ENCODE results near the gene TMEM239. TPM values are rescaled to one million over a fixed set of nuclear protein-coding genes. Genes with fewer than 3 reads are reported as not detected.
A peak's percentile ranks its signal among the peaks of the same experiment; 100 is the strongest.
"Not testable (repeated sequence)": the region's sequence is repeated elsewhere in the genome, so short reads cannot be mapped to it uniquely, and the experiment has no call there.

Gene TMEM239
- polyA plus RNA-seq, 5 donors = 0.03 to 0.06 (median 0.04) TPM; not detected in 1

GRCh38 chr20:2820084-2820895, 4.1 kb downstream of the TMEM239 start:
- no peak for DNase-seq

- no peak for DNase-seq
These were observed 5.0 kb downstream of the TMEM239 start for GRCh38 chr20:2820896-2821869.

- no peak for DNase-seq
These were observed 5.9 kb downstream of the TMEM239 start for GRCh38 chr20:2822073-2822472.

GRCh38 chr20:2825761-2826160, 9.6 kb downstream of the TMEM239 start:
- DNase-seq = no peak

GRCh38 chr20:2826655-2827054, 10.5 kb downstream of the TMEM239 start:
- DNase-seq = no peak

- DNase-seq = no peak
These were observed 13.2 kb downstream of the TMEM239 start for GRCh38 chr20:2829376-2829775.

- DNase-seq = not testable (repeated sequence)
These were observed 15.0 kb downstream of the TMEM239 start for GRCh38 chr20:2831206-2831605.

GRCh38 chr20:2833761-2834160, 17.6 kb downstream of the TMEM239 start:
- no peak for DNase-seq

- DNase-seq = no peak
These were observed 18.4 kb downstream of the TMEM239 start for GRCh38 chr20:2834401-2835110.

GRCh38 chr20:2835331-2835796, 19.2 kb downstream of the TMEM239 start:
- DNase-seq = no peak

GRCh38 chr20:2836035-2836434, 19.9 kb downstream of the TMEM239 start:
- DNase-seq = no peak

GRCh38 chr20:2837221-2837960, 21.2 kb downstream of the TMEM239 start:
- DNase-seq = no peak

- no peak for DNase-seq
These were observed 22.1 kb downstream of the TMEM239 start for GRCh38 chr20:2838170-2838797.

GRCh38 chr20:2838847-2839671, 22.9 kb downstream of the TMEM239 start:
- no peak for DNase-seq

- no peak for DNase-seq
These were observed 23.6 kb downstream of the TMEM239 start for GRCh38 chr20:2839732-2840137.

- DNase-seq = peak; percentile 86 to 87
These were observed 24.2 kb downstream of the TMEM239 start, which contains the start of the genes PCED1A and VPS16 for GRCh38 chr20:2840138-2840966. PCED1A (minus strand) TSS chr20:2840655; CDS start chr20:2839912, 743 bp downstream. VPS16 (plus strand) TSS chr20:2840745; CDS start chr20:2840775, 30 bp downstream.

GRCh38 chr20:2840967-2841531, 24.9 kb downstream of the TMEM239 start:
- peak; percentile 51 to 65 for DNase-seq

- no peak for DNase-seq
These were observed 29.4 kb downstream of the TMEM239 start for GRCh38 chr20:2845607-2846006.
